Mammary epithelial cell (primary cell): ENCODE data around the gene DCLK3.

Experiments used
- EZH2 ChIP-seq: IDR thresholded peaks from 2 replicates; pipeline ENCODE4 v1.6.1; 2012; ENCODE audit warnings: low read length, inconsistent platforms, borderline replicate concordance
- TF ChIP-seq, protein P1 (sequence below), 2 donors: IDR thresholded peaks in 1 of 2; conservative IDR thresholded peaks in 1 of 2; 2 replicates each; pipeline ENCODE4 v1.5.1; 2011 to 2012; ENCODE audit warnings: inconsistent platforms in 2 of 2, low read length in 2 of 2, mild to moderate bottlenecking in 2 of 2, control low read depth in 1 of 2, low read depth in 1 of 2; ENCODE audit not compliant: insufficient read depth in 1 of 2; ENCODE audit errors: extremely low read depth in 1 of 2

DNA sequence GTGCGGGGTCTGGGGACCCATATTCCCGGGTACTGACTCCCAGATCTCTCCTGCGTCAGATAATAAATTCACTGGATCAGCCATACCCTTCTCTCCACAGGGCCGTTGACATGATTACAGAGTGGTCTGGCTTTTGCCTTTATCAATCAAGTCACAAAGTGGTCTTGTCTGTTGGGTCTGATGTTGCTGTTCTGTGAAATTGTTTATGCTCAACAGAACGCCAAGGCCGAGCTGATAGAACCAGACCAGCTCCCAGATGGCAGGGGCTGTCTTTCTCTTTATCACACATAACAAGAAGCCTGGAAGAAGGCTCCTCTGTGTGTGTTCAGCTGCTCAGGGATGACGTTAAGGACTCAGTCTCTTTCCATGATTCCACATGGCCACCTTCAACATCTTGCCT lies 751 bp upstream of the DCLK3 start:
- no peak for TF ChIP-seq EZH2
- TF ChIP-seq, protein P1, sequence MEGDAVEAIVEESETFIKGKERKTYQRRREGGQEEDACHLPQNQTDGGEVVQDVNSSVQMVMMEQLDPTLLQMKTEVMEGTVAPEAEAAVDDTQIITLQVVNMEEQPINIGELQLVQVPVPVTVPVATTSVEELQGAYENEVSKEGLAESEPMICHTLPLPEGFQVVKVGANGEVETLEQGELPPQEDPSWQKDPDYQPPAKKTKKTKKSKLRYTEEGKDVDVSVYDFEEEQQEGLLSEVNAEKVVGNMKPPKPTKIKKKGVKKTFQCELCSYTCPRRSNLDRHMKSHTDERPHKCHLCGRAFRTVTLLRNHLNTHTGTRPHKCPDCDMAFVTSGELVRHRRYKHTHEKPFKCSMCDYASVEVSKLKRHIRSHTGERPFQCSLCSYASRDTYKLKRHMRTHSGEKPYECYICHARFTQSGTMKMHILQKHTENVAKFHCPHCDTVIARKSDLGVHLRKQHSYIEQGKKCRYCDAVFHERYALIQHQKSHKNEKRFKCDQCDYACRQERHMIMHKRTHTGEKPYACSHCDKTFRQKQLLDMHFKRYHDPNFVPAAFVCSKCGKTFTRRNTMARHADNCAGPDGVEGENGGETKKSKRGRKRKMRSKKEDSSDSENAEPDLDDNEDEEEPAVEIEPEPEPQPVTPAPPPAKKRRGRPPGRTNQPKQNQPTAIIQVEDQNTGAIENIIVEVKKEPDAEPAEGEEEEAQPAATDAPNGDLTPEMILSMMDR (conservative IDR thresholded peaks at IDR 0.05 in 1 of 2, IDR thresholded peaks at IDR 0.05 in 1 of 2; ENCODE audit: extremely low read depth in 1 of 2, insufficient read depth in 1 of 2, low read depth in 1 of 2, low read length in 2 of 2) = no peak
